Measurements from ENCODE around the gene MTFP1. TPM values are rescaled to one million over a fixed set of nuclear protein-coding genes. Genes with fewer than 3 reads are reported as not detected.

Gene MTFP1

GRCh38 chr22:30474683-30475424, 49.3 kb downstream of the MTFP1 start:
- no peak overlapping the region for H3K4me3 ChIP-seq (ENCODE audit: insufficient read depth in 1 of 2, low read depth in 1 of 2, low read length in 2 of 2)
- H3K18ac ChIP-seq (ENCODE audit: low read depth in 1 of 2, low read length in 2 of 2): no peak overlapping the region
- no peak overlapping the region for H2BK5ac ChIP-seq (ENCODE audit: low read depth, low read length, poor library complexity, severe bottlenecking)
- H2BK120ac ChIP-seq (ENCODE audit: low read depth, low read length): no peak overlapping the region
- no peak overlapping the region for H3K14ac ChIP-seq (ENCODE audit: low read length in 2 of 2)
- H4K8ac ChIP-seq (ENCODE audit: low read length): no peak overlapping the region
- no peak overlapping the region for H3K23ac ChIP-seq (ENCODE audit: low read length in 2 of 2)
- no peak overlapping the region for H3K4ac ChIP-seq (ENCODE audit: low read depth in 1 of 2, low read length in 2 of 2)
- H3K27ac ChIP-seq (ENCODE audit: low read length, poor library complexity, severe bottlenecking): no peak overlapping the region
- no peak overlapping the region for H2BK12ac ChIP-seq (ENCODE audit: low read length in 2 of 2)
- H2BK15ac ChIP-seq (ENCODE audit: low read depth, poor library complexity, severe bottlenecking): no peak overlapping the region
- H2AFZ ChIP-seq (ENCODE audit: low read depth, low read length): no peak overlapping the region
- no peak overlapping the region for H2AK5ac ChIP-seq (ENCODE audit: low read length, severe bottlenecking)
- H4K91ac ChIP-seq (ENCODE audit: low read length): no peak overlapping the region
- H3K9me3 ChIP-seq (ENCODE audit: control insufficient read depth, low read length): no peaks in the 10 kb centered on the region
- no peaks in the 10 kb centered on the region for H3K4me1 ChIP-seq (ENCODE audit: control insufficient read depth, insufficient read depth, low read depth, low read length)
- peaks cover 65% of the 10 kb centered on the region in 2 experiments for H3K27me3 ChIP-seq (ENCODE audit: control insufficient read depth in 1 of 2, insufficient read depth in 1 of 2, low read length in 2 of 2)
- H3K4me2 ChIP-seq (ENCODE audit: low read length, poor library complexity, severe bottlenecking): no peak overlapping the region
- H3K36me3 ChIP-seq (ENCODE audit: control insufficient read depth in 1 of 2, insufficient read depth in 2 of 2, low read depth in 1 of 2, low read length in 2 of 2): no peaks in the 10 kb centered on the region
- 76% methylated on average over 6 of the region's 6 CpGs for WGBS
- H3K9ac ChIP-seq (ENCODE audit: low read length): no peak overlapping the region
- DNase-seq: no peak
- H3K79me1 ChIP-seq (replicated peaks; ENCODE audit: low read length, poor library complexity, severe bottlenecking): no peaks in the 10 kb centered on the region

Small RNAs within 50 kb of the gene (small RNA-seq; reads per million reads assigned to genes)
- gene AC004832.3 (ENCODE audit: low read depth) (not detected), gene RNU6-564P (ENCODE audit: low read depth) (not detected)

Data from mesenchymal stem cell (in vitro differentiated cells and primary cell).